Cardiac muscle cell (in vitro differentiated cells and primary cell): ENCODE data around the gene ANKRD28. TPM values are rescaled to one million over a fixed set of nuclear protein-coding genes. Genes with fewer than 3 reads are reported as not detected.

ENCODE experiments used
- DNase-seq, 2 donors: peaks; one replicate each; pipeline versions ENCODE4 v3.0.0 to v3.0.0-alpha.2; 2010 to 2017; ENCODE audit warnings: low read depth in 1 of 2, low spot score in 1 of 2
- H3K27ac ChIP-seq: fragments of 200-600 bp; sonication (generic); 2 replicates; pipeline ENCODE4 v1.5.1; 2016
- H3K27me3 ChIP-seq: fragments of 200-600 bp; sonication (generic); 2 replicates; pipeline ENCODE4 v1.6.0; 2016; ENCODE audit warnings: control low read depth
- H3K36me3 ChIP-seq: fragments of 200-600 bp; sonication (generic); 2 replicates; pipeline ENCODE4 v1.5.1; 2016; ENCODE audit warnings: control low read depth
- H3K4me1 ChIP-seq: fragments of 200-600 bp; sonication (generic); 2 replicates; pipeline ENCODE4 v1.8.1; 2017; ENCODE audit warnings: low read depth, mild to moderate bottlenecking, mixed run types
- H3K4me3 ChIP-seq: fragments of 200-600 bp; sonication (generic); 2 replicates; pipeline ENCODE4 v1.5.1; 2016; ENCODE audit warnings: mild to moderate bottlenecking
- H3K9me3 ChIP-seq: fragments of 200-600 bp; sonication (generic); 2 replicates; pipeline ENCODE4 v1.5.1; 2017; ENCODE audit warnings: low read depth, mild to moderate bottlenecking, control low read depth
- polyA plus RNA-seq: library from polyadenylated mRNA; unstranded; fragments of >200 nt; fragmentation: Nextera tagmentation; extraction: Ambion mirVana; gene quantifications from 2 replicates; pipeline ENCODE4 v1.2.1, GENCODE V29; 2016
- total RNA-seq: library from RNA; depleted of rRNA; stranded (reverse); fragments of >200 nt; gene quantifications from 2 replicates; pipeline ENCODE4 v1.2.3, GENCODE V29; 2016
- TF ChIP-seq, protein P1 (sequence below): IDR thresholded peaks from 2 replicates; pipeline ENCODE4 v1.5.1; 2012; ENCODE audit warnings: low read depth, mild to moderate bottlenecking, low read length

The ANKRD28 gene
- total and polyA plus RNA-seq, 2 experiments from 2014 or later: 9.7 to 20.8 TPM

DNA sequence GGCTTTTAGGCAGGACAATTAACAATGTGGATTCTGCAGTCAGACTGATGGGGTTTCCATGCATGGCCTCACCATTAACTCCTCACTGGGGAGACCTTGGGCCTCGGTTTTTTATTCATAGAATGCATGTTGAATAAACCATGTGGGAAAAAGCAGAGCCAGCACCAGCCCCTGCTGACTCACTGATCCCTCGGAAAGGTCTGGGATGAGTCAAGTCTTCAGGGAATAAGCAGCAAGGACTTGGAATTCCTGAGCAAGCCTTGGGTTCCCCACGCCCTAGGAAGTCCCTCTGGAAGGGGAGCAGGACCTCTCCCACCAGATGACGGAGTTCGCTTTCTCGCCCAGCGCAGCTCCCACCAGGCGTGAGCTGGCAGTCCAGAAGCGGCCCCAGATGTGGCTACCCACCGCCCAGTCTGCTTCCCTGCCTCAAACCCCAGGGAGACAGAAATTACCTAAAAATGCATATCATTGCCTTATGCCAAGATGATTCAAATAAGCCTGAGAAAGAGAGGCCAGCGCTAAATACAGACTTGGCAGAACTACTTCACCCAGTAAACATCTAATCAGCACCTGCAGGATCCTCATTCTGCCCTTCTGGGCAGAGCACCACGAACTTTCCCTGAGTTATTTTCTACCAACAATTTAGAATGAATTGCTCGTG is 150.8 kb downstream of the ANKRD28 start:
- Histone ChIP-seq H3K27me3 (no peaks in the 10 kb centered on the region), H3K9me3 (no peaks in the 10 kb centered on the region), H3K4me3 (no peak overlapping the region), H3K4me1 (no peaks in the 10 kb centered on the region), H3K27ac (no peak overlapping the region), H3K36me3 (no peaks in the 10 kb centered on the region)
- DNase-seq: peak in 1 of 2 donors; percentile 95
- TF ChIP-seq, protein P1, sequence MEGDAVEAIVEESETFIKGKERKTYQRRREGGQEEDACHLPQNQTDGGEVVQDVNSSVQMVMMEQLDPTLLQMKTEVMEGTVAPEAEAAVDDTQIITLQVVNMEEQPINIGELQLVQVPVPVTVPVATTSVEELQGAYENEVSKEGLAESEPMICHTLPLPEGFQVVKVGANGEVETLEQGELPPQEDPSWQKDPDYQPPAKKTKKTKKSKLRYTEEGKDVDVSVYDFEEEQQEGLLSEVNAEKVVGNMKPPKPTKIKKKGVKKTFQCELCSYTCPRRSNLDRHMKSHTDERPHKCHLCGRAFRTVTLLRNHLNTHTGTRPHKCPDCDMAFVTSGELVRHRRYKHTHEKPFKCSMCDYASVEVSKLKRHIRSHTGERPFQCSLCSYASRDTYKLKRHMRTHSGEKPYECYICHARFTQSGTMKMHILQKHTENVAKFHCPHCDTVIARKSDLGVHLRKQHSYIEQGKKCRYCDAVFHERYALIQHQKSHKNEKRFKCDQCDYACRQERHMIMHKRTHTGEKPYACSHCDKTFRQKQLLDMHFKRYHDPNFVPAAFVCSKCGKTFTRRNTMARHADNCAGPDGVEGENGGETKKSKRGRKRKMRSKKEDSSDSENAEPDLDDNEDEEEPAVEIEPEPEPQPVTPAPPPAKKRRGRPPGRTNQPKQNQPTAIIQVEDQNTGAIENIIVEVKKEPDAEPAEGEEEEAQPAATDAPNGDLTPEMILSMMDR: no peak

DNA sequence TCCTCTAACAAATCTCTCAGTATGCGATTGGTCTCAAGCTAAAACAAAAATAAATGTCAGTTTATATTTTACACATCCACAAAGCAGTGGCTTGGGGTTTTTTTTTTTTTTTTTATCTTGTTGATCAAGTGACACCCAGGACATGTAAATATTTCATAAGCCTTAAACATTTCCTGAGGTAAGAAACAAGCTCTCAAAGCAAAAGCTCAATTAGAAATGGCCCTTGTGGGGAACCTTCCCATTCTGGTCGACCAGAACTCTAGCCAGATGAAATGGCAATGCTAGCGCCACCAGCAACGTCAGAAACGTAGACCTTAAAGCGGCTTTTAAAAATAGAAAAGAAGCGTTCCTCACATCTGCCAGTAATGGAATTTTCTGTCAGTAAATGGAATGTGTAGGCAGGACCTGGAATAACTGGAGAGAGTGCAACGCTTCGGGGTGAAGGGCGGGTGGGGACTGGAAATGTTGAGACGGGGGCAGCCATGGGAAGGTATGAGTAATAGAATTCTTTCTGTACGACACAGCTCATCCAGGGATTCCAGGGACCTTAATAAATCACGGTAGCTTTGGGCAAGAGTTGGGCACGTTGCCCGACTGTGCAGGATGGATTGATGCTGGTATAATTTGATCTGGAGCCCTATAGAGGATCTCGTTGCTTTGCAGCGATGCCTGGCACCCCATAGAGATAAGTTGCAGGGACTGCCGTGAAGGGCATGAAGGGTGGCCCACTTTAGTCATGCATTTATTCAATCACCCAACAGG is 151.9 kb downstream of the ANKRD28 start:
- Histone ChIP-seq H3K27ac (no peak overlapping the region), H3K4me1 (no peaks in the 10 kb centered on the region), H3K9me3 (no peaks in the 10 kb centered on the region), H3K27me3 (no peaks in the 10 kb centered on the region), H3K36me3 (no peaks in the 10 kb centered on the region), H3K4me3 (no peak overlapping the region)
- TF ChIP-seq, protein P1: no peak
- peak in 1 of 2 donors; percentile 84 for DNase-seq

DNA sequence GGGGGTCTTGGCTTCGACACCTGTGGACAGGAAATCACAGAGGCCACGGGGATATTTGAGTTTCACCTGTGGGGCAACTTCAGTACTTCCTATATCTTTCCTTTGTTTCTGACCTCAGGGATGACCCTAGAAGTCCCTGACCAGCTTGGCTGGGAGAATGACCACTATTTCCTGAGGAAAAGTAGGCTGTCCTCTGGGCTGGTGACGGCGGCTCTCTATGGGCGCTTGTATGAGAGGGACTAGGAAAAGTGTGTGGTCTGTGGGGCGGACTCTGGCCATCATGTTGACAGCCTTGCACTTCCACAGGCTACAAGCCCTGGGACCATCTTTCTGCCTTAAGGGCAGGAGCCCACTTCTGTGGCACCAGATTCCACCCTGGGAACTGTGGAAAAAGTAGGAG is 152.5 kb downstream of the ANKRD28 start:
- Histone ChIP-seq H3K27ac (no peak overlapping the region), H3K27me3 (no peaks in the 10 kb centered on the region), H3K36me3 (no peaks in the 10 kb centered on the region), H3K4me1 (no peaks in the 10 kb centered on the region), H3K9me3 (no peaks in the 10 kb centered on the region), H3K4me3 (no peak overlapping the region)
- TF ChIP-seq, protein P1: no peak
- DNase-seq: no peak

- no peak for DNase-seq
- Histone ChIP-seq H3K27me3 (no peaks in the 10 kb centered on the region), H3K4me3 (no peak overlapping the region), H3K9me3 (no peaks in the 10 kb centered on the region), H3K36me3 (no peaks in the 10 kb centered on the region), H3K4me1 (no peaks in the 10 kb centered on the region), H3K27ac (no peak overlapping the region)
- TF ChIP-seq, protein P1: no peak
Measured at GRCh38 chr3:15638891-15639262, 158.9 kb downstream of the ANKRD28 start.

DNA sequence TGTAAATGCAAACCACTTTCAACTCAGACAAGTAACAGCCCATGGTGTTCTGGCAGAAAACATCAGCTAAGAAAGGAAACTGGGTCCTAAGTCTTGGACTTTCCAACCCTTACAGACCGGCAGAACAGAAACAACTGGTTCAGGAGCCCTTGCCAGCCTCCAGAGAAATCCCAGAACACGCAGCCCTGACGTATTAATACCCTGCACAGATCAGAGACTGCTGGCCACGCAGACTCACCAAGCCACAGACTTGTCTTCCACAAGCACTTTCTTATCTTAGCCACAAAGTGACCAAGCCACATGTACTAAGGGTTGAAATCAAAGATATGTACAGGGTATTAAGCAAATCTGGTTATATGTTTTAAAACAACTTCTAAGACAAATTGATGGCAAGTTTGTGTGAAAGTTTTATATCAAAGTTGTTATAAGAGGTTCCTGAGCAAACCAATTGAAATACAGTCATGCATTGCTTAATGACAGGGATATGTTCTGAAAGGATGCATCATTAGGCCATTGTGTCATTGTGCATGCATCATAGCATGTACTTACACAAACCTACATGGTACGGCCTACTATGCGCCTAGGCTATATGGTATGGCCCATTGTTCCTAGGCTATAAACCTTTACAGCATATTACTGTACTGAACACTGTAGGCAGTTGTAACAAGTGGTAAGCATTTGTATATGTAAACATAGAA is 159.4 kb downstream of the ANKRD28 start:
- no peak overlapping the region for H3K27ac ChIP-seq
- DNase-seq: peak in 1 of 2 donors; percentile 68
- TF ChIP-seq, protein P1: no peak
- H3K9me3 ChIP-seq: no peaks in the 10 kb centered on the region
- no peaks in the 10 kb centered on the region for H3K4me1 ChIP-seq
- H3K36me3 ChIP-seq: no peaks in the 10 kb centered on the region
- no peaks in the 10 kb centered on the region for H3K27me3 ChIP-seq
- no peak overlapping the region for H3K4me3 ChIP-seq
